Measurements from ENCODE around the gene ZNF710. TPM values are rescaled to one million over a fixed set of nuclear protein-coding genes. Genes with fewer than 3 reads are reported as not detected.

Gene ZNF710
- total and polyA plus RNA-seq, 9 of the 15 experiments (the other 6 are each of a cell fraction or from before 2014, with no cell fraction given), result 0.56 to 14.2 (median 5.2) TPM

GRCh38 chr15:90062023-90062442 is 60.9 kb downstream of the ZNF710 start (continued):
- TF ChIP-seq MGA (IDR thresholded peaks at IDR 0.05) (no peak), PHF20 (IDR thresholded peaks at IDR 0.05; ENCODE audit: partially characterized antibody) (peak; percentile 65), NKRF (IDR thresholded peaks at IDR 0.05; ENCODE audit: borderline replicate concordance) (peak; percentile 61; the same call in 1 of the 2 replicates), MLLT1 (IDR thresholded peaks at IDR 0.05) (peak; percentile 86 to 94), RBM22 (IDR thresholded peaks at IDR 0.05; ENCODE audit: low read depth, low read length, poor library complexity, severe bottlenecking) (no peak), HDAC2 (IDR thresholded peaks at IDR 0.05) (peak; percentile 79; the same call in 1 of the 2 replicates), ARID1B (IDR thresholded peaks at IDR 0.05) (peak; percentile 77), TRIM25 (IDR thresholded peaks at IDR 0.05; ENCODE audit: borderline replicate concordance) (peak; percentile 82; the same call in 1 of the 2 replicates)

Measured in K562 (cell line).